HG02970 (cell line): ENCODE data around the gene RFT1.
"Not testable (repeated sequence)": the region's sequence is repeated elsewhere in the genome, so short reads cannot be mapped to it uniquely, and the experiment has no call there.

Experiments
- ATAC-seq: cut with Tn5 transposase; IDR thresholded peaks from one replicate; pipeline ENCODE4 v1.9.1; 2021; ENCODE audit warnings: mild to moderate bottlenecking, moderate library complexity, moderate number of reproducible peaks; ENCODE audit not compliant: unreplicated experiment, low FRiP score

The RFT1 gene

DNA sequence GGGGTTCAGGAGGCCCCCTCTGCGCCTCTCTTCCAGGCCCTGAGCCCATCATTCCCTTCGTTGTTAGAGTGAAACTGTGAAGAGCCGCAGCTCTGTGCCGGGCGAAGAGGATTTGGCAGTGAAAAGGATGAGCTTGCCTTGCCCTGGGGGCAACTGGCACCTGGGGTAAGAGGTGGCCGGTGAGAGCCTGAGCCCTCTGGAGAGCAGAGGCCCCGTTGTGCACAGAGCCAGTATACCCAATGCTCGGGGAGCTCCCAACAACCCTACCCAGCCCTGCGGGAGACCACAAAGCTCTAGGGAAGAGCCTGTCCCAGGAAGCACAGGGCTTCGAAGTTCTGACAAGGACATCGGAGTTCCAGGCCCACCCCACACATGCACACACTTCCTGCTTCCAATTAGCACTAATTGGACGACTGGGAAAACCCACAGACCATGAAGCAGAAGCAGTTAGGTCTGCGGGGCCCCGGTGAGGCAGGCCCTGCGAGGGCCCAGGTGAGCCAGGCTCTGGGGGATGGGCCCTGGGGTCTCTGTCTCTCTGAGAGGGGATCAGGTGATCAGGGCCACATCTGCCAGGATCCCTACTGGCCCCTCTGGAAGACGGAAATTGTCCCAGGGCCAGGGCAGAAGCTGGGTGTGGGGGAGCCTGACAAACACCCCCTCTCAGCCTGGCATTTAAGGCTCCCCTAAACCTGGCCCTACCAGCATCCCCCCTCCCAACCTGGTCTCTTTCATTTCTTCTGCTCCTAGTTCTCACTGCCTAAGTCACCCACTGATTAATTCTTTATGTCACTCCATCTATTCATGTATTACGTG lies 56.5 kb downstream of the RFT1 start:
- no peak for ATAC-seq

- ATAC-seq: peak; percentile 55
These were observed 57.3 kb downstream of the RFT1 start for GRCh38 chr3:53072653-53073552.

GRCh38 chr3:53071882-53072431 lies 58.3 kb downstream of the RFT1 start:
- no peak for ATAC-seq

DNA sequence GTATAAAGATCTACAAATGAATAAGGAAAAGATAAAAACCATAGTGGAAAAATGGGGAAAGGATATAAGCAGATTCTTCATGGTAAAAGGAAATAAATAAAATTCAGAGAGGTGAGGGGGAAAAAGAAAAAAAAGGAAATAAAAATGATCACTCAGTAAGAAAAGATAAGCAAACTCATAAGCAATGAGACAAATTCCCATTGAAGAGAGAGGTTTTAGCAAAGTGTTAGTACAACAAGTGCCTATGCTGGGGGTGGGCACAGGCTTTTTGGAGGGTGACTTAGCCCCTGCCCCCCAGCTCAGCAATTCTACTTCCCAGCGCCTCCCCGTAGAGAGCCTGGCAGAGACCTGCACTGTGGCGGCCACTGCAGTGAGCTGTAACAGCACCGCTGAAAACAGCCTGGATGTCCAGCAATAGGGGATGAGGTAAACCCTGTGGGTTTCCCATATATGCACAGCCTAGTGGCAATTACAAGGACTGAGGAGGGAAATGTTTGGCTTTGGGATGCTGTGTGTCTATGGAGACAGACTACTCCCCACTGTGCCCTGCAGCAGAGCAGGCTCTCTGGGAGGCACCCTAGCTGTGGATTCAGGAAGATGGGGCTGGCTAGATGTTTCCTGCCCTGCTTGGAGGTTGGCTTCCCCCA lies 60.7 kb downstream of the RFT1 start:
- no peak for ATAC-seq

DNA sequence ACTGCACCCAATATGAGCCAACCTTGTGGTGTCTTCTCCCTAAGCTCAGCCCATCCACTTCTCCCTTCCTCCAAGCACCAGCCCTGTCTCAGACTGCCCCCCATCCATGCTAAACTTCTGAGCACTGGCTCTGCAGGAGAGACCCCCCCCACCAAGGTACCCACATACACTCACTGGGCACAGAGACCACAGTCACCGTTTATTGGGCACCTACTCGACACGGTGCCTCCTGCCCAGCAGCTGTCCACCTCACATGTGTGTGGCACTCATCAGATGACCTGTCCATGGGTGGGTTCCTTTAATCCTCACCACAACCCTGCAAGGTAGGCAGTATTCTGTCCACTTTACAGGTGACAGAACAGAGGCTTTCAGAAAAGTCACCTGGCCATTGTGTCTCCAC lies 62.1 kb downstream of the RFT1 start:
- ATAC-seq: no peak

DNA sequence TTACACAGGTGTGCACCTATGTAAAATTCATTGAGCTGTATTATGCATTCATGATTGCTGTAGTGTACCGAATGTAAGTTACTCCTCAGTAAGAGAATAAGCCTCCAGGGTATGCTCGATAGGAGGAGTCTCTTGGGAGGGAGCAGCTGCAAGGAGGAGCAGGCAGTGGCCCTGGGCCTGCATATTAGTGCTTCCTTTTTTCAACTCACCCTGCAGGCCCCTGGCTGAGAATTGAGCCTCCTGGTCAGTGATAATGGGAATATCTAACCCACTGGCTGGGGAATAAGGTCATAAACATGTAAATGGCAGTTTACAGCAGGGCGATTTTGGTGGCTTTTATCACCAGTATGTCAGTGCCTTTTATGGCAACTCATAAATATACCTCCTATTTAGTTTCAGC lies 62.7 kb downstream of the RFT1 start:
- no peak for ATAC-seq

- no peak for ATAC-seq
These were observed 64.3 kb downstream of the RFT1 start for GRCh38 chr3:53065841-53066480.

GRCh38 chr3:53062905-53063304 lies 67.3 kb downstream of the RFT1 start:
- no peak for ATAC-seq

DNA sequence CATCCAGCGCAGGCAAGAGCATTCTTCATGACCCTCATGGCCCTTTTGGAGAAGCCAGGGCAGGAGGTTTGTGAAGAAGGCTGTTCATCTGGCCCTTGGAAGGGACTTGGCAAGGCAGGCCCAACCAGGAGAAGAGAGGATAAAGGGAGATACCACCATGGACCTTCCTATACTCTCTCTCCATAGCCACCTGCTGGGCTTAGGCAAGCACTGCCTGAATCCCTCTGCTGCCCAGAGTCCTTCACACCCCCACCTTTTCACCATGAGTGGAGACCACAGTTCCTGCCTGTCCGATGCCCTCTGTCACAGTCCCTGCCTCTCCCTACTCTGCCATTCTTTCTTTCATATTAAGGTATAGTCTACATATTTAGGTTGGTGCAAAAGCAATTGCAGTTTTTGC lies 73.8 kb downstream of the RFT1 start:
- no peak for ATAC-seq

- not testable (repeated sequence) for ATAC-seq
These were observed 76.0 kb downstream of the RFT1 start for GRCh38 chr3:53054233-53054632.

DNA sequence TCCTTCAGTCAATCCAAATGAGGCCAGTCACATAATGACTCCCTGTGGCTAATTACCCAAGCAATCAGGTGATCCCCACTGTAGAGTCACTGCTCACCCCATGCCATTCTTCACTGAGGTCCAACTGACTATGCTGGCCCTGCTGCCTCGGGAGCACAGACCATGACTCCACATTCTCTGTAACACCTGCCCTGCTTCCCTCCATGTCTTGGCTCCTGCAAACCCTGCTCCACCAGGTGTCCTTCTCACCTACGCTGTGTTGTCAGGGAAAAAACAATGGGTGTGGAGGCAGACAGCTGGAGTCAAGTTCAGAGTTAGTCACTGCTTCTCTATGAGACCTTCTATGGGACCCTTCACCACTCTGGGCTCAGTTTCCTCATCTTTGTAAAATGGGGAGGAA lies 78.3 kb downstream of the RFT1 start:
- no peak for ATAC-seq

- no peak for ATAC-seq
These were observed 80.2 kb downstream of the RFT1 start for GRCh38 chr3:53049987-53050386.

DNA sequence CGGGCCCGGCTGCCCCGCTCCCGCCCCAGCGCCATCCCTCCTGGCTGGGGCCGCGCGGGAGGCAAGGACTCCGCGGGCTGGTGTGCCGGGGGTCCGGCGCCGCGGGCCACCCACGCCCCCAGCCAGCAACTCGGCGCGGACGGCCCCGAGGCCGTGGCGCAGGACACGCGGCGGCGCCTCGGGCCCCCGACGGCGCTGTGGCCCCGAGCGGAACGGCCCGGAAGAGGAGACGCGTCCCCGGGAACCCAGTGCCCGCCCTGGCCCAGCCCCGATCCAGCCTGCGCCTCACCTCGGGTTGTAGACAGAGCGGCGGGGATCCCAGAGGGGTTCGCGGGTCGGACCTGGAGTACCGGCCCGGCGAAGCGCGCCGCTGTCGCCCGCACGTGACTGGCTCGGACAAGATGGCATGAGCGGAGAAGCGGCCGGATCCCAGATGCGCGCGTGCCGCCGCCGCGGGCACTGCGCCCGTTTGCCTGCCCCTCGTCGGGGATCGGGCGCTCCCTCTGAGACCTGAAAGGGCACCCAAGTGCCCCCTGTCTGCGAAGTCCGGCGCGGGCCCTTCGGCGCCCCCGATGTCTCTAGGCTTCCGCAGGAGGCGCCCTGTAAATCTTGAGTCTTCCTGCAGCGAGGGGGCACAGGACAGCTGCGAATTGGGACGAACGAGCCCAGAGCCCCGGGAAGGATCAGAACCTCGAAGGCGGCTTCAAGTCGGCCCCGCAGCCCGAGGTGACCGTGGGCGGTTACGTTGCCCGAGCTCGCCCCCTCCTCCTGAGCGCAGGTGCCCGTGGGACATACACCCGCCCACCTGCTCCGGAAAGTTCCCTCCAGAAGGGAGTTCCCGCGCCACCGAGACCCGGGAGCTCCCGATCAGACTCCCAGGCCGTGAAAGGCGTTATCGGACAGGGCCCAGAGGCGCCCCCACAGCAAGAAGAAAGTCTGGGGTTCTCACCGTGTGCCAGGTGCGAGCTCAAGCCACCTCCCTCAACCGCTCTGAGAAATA lies 83.8 kb downstream of the RFT1 start:
- peak; percentile 27 for ATAC-seq

DNA sequence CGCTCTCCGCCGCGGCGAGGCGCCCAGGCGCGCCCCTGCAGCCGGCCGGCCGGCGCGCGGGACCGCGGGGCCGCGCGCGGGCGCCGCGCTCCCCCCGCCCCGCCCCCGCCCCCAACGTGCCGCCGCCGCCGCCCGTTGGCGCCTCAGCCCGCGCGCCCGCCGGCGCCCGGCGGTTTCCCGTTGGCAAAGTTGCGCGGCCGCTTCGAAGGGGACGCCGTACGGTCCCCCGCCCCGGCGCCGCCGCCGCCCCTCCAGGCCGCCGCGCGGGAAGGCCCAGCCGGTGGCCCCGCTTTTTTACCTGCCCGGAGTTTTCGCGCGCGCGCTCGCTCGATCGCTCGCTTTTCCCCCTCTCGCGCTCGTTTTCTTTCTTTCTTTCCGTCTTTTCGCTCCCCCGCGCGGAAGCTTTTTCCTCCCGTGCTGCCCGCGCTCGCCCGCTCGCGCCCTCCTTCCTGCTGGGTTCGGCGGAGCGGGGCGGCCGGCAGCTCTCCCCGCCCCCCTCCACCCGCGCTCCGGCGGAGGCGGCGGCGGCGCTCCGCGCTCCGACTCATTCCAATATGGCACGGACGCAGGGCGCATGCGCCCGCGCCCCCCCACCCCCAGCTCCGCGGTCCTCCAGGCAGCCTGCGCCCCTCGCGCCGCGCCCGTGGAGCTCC lies 84.6 kb downstream of the RFT1 start, which contains the start of gene SFMBT1:
TSS of gene SFMBT1 (minus strand) at position 556 of the 653 bp plus-strand sequence. CDS start 76,945 bp downstream, outside the sequence.
- peak; percentile 52 for ATAC-seq

DNA sequence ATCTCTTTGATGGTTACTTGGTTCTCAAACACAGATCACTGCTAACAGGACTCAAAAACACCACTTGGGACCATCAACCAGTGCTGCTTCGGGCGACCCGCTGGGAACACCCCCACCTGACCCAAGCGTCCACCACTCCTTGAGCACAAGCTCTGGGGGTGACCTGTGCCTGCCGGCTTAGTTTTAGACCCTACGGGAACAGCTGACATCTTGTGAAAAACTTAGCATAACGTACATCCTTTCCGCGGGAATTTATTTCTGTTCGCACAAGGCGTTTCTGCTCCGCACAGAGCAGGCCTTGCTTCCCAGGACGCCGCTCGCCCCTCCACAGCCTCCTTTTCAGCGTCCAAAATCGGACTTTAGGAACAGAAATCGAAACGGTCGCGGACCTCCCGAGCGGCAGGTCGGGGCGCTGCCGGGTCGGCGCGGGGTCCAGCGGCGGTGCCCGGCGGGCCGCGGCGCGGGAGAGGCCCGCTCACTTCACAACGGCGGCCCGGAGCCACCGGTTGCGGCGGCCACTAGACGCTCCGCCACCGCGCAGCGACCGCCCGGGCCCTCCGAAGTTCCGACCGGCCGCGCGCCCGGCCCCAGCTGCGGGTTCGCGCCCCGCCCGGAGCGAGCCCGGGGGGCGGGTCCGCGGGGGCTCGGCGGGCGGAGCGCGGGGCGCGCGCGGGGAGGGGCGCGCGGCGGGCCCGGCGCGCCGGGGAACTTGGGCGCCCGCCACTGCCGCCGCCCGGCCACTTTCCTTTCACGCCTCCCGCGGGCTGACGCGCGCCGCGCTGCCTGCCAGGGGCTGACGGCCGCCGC lies 85.3 kb downstream of the RFT1 start:
- ATAC-seq: peak; percentile 47

GRCh38 chr3:53044371-53044710 lies 85.9 kb downstream of the RFT1 start:
- ATAC-seq: no peak

GRCh38 chr3:53043738-53044137 lies 86.5 kb downstream of the RFT1 start:
- no peak for ATAC-seq

DNA sequence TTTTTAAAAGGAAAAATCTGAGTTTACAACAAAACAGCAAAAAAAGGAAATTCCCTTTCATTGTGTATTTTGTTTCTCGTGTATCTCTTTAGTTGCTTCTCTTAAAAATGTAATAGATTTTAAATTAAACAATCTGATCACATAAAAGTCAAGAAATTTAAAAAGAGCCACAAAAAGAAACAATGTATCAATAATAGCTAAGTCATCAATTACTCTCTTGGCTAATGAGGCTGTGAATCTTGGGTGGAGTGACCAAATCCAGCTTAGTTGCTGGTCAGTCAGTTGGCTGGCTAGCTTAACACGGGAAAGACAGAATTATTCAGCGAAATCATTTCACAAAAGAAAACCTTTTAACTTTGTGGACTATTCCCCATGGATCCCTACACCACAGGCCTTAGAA lies 87.6 kb downstream of the RFT1 start:
- no peak for ATAC-seq
